Fibroblast of mammary gland (primary cell): ENCODE data around the gene POU4F1.
"Not testable (repeated sequence)": the region's sequence is repeated elsewhere in the genome, so short reads cannot be mapped to it uniquely, and the experiment has no call there.

Experiments used
- DNase-seq: peaks from one replicate; pipeline ENCODE4 v3.0.0-alpha.2; 2010; ENCODE audit warnings: low read depth
- H3K4me3 ChIP-seq: 2 replicates; pipeline ENCODE4 v1.5.1; 2011; ENCODE audit warnings: low read depth, mild to moderate bottlenecking, low read length, moderate library complexity; ENCODE audit not compliant: control insufficient read depth
- CTCF ChIP-seq: conservative IDR thresholded peaks from 2 replicates; pipeline ENCODE4 v1.5.1; 2011; ENCODE audit warnings: low read depth, low read length, inconsistent platforms; ENCODE audit not compliant: control insufficient read depth, insufficient read depth

The POU4F1 gene

GRCh38 chr13:78603240-78603957 lies at the start of gene POU4F1:
TSS of gene POU4F1 (minus strand) at chr13:78603552. CDS start at chr13:78603326, 226 bp downstream.
- DNase-seq = peak; percentile 30
- TF ChIP-seq CTCF = no peak
- H3K4me3 ChIP-seq = no peak within 1 kb of the TSS

- TF ChIP-seq CTCF = no peak
- DNase-seq = no peak
- no peak overlapping the region for H3K4me3 ChIP-seq
Observed at GRCh38 chr13:78652651-78653050, 49.3 kb upstream of the POU4F1 start.

- no peak for TF ChIP-seq CTCF
- H3K4me3 ChIP-seq = no peak overlapping the region
- no peak for DNase-seq
Observed at GRCh38 chr13:78650717-78651083, 47.3 kb upstream of the POU4F1 start.

GRCh38 chr13:78649997-78650716 lies 46.8 kb upstream of the POU4F1 start:
- DNase-seq = no peak
- no peak overlapping the region for H3K4me3 ChIP-seq
- no peak for TF ChIP-seq CTCF

GRCh38 chr13:78647109-78647678 lies 43.8 kb upstream of the POU4F1 start:
- DNase-seq = not testable (repeated sequence)

GRCh38 chr13:78638216-78638615 lies 34.9 kb upstream of the POU4F1 start:
- no peak for TF ChIP-seq CTCF
- H3K4me3 ChIP-seq = no peak overlapping the region
- DNase-seq = no peak

More at GRCh38 chr13:78647109-78647678, 43.8 kb upstream of the POU4F1 start:
- H3K4me3 ChIP-seq = not testable (repeated sequence)

- no peak for TF ChIP-seq CTCF
- DNase-seq = no peak
- no peak overlapping the region for H3K4me3 ChIP-seq
Observed at GRCh38 chr13:78636495-78636894, 33.1 kb upstream of the POU4F1 start.
